ENCODE measurements around the gene KIAA0232.

DNA sequence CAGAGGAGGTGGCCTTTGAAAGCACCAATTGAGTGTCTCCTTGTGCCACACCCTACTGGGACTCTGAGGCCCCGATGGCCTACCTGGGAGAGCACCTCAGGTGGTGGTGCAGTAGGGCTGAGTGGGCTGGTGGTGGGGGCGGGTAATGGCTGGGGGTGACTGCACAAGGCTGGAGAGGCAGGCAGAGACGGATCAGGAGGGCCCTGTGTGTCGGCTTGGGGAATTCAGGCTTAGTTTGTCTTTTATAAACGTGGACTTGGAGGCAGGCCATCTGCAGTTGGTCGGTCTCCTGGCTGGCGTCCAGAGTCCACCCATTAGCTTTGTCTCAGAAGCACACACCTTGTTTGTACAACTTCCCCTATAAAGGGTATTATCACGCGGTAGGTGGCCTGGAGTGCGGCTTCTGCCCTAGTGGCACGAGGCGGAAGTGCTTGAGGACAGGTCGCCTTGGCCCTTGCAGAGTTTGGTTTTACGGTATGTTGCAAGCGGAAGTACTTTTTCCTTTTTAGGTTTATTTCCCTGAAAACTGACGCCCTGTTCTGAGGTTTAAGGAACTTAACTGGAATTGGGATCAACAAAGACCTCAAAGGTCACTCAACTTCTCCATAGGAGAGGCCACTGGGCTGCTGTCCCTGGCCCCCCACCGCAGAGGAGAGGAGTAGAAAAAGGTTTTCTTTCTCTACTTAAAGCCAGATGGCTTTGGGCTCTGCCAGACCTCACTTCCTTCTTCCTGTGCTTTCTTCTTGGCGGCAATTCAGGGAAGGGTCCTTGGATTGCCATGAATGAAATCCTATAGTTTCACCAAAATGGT, 135.1 kb downstream of the KIAA0232 start:
- TF ChIP-seq, protein P1, sequence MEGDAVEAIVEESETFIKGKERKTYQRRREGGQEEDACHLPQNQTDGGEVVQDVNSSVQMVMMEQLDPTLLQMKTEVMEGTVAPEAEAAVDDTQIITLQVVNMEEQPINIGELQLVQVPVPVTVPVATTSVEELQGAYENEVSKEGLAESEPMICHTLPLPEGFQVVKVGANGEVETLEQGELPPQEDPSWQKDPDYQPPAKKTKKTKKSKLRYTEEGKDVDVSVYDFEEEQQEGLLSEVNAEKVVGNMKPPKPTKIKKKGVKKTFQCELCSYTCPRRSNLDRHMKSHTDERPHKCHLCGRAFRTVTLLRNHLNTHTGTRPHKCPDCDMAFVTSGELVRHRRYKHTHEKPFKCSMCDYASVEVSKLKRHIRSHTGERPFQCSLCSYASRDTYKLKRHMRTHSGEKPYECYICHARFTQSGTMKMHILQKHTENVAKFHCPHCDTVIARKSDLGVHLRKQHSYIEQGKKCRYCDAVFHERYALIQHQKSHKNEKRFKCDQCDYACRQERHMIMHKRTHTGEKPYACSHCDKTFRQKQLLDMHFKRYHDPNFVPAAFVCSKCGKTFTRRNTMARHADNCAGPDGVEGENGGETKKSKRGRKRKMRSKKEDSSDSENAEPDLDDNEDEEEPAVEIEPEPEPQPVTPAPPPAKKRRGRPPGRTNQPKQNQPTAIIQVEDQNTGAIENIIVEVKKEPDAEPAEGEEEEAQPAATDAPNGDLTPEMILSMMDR (IDR thresholded peaks at IDR 0.05; ENCODE audit: borderline replicate concordance, extremely low read depth, low read length, poor library complexity, severe bottlenecking), result peak; percentile 55
- no peak for TF ChIP-seq EZH2 (IDR thresholded peaks at IDR 0.05; ENCODE audit: borderline replicate concordance, low read depth, low read length, severe bottlenecking)
